Mononuclear cell (primary cell): ENCODE results near the gene GSTM3. TPM values are rescaled to one million over a fixed set of nuclear protein-coding genes. Genes with fewer than 3 reads are reported as not detected.
"Not testable (repeated sequence)": the region's sequence is repeated elsewhere in the genome, so short reads cannot be mapped to it uniquely, and the experiment has no call there.

Experiments
- H3K27me3 ChIP-seq: 2 replicates; pipeline ENCODE4 v1.6.0; 2011; ENCODE audit warnings: low read length, control low read depth; ENCODE audit not compliant: insufficient read depth
- H3K4me1 ChIP-seq: 2 replicates; pipeline ENCODE4 v1.5.1; 2011; ENCODE audit warnings: mild to moderate bottlenecking, low read length, control low read depth; ENCODE audit not compliant: insufficient read depth
- H3K4me3 ChIP-seq: 2 replicates; pipeline ENCODE4 v1.5.1; 2011; ENCODE audit warnings: mild to moderate bottlenecking, low read length, moderate library complexity
- H3K9me3 ChIP-seq: 2 replicates; pipeline ENCODE4 v1.5.1; 2011; ENCODE audit warnings: low read depth, mild to moderate bottlenecking, control low read depth, low read length
- total RNA-seq: library from RNA; depleted of rRNA; stranded (reverse); fragments of >200 nt; gene quantifications from one replicate; pipeline ENCODE4 v1.2.3, GENCODE V29; 2012

GSTM3 gene
- total RNA-seq, 1 donor, result 7.5 TPM

GRCh38 chr1:109768820-109769219 is 28.0 kb upstream of the GSTM3 start:
- H3K9me3 ChIP-seq, result no peaks in the 10 kb centered on the region
- no peak overlapping the region for H3K4me3 ChIP-seq
- peaks cover 1% of the 10 kb centered on the region for H3K4me1 ChIP-seq
- no peaks in the 10 kb centered on the region for H3K27me3 ChIP-seq

- no peaks in the 10 kb centered on the region for H3K9me3 ChIP-seq
- peaks cover 7% of the 10 kb centered on the region for H3K4me1 ChIP-seq
- no peaks in the 10 kb centered on the region for H3K27me3 ChIP-seq
- no peak overlapping the region for H3K4me3 ChIP-seq
Measured at GRCh38 chr1:109768335-109768650, 27.5 kb upstream of the GSTM3 start.

GRCh38 chr1:109767637-109768334 is 26.9 kb upstream of the GSTM3 start:
- H3K9me3 ChIP-seq, result no peaks in the 10 kb centered on the region
- H3K4me3 ChIP-seq, result no peak overlapping the region
- H3K4me1 ChIP-seq, result peaks cover 12% of the 10 kb centered on the region
- no peaks in the 10 kb centered on the region for H3K27me3 ChIP-seq

GRCh38 chr1:109766991-109767636 is 26.3 kb upstream of the GSTM3 start:
- not testable (repeated sequence) for H3K27me3 ChIP-seq, H3K4me3 ChIP-seq, H3K9me3 ChIP-seq
- peaks cover 14% of the 10 kb centered on the region for H3K4me1 ChIP-seq

GRCh38 chr1:109765896-109766615 is 25.2 kb upstream of the GSTM3 start:
- Histone ChIP-seq H3K9me3 (no peaks in the 10 kb centered on the region), H3K4me1 (peaks cover 14% of the 10 kb centered on the region), H3K4me3 (no peak overlapping the region), H3K27me3 (no peaks in the 10 kb centered on the region)

- no peaks in the 10 kb centered on the region for H3K27me3 ChIP-seq
- peaks cover 14% of the 10 kb centered on the region for H3K4me1 ChIP-seq
- no peak overlapping the region for H3K4me3 ChIP-seq
- no peaks in the 10 kb centered on the region for H3K9me3 ChIP-seq
Measured at GRCh38 chr1:109765483-109765815, 24.6 kb upstream of the GSTM3 start.

GRCh38 chr1:109764561-109765482 is 24.0 kb upstream of the GSTM3 start:
- Histone ChIP-seq H3K9me3 (no peaks in the 10 kb centered on the region), H3K4me1 (peaks cover 14% of the 10 kb centered on the region), H3K27me3 (no peaks in the 10 kb centered on the region), H3K4me3 (no peak overlapping the region)

- no peak within 1 kb of the TSS for H3K4me3 ChIP-seq
- H3K27me3 ChIP-seq, result no peaks in the 10 kb centered on the region
- H3K9me3 ChIP-seq, result no peaks in the 10 kb centered on the region
Measured at GRCh38 chr1:109763646-109764415, 23.0 kb upstream of the GSTM3 start, which contains the start of gene EPS8L3. EPS8L3 (minus strand) TSS chr1:109763923; CDS start chr1:109761749, 2,174 bp downstream.

GRCh38 chr1:109762821-109763645 is 22.2 kb upstream of the GSTM3 start:
- Histone ChIP-seq H3K9me3 (no peaks in the 10 kb centered on the region), H3K4me1 (peaks cover 14% of the 10 kb centered on the region), H3K27me3 (no peaks in the 10 kb centered on the region), H3K4me3 (no peak overlapping the region)

More at GRCh38 chr1:109763646-109764415, 23.0 kb upstream of the GSTM3 start, which contains the start of gene EPS8L3:
- peaks cover 14% of the 10 kb centered on the region for H3K4me1 ChIP-seq

GRCh38 chr1:109762039-109762585 is 21.3 kb upstream of the GSTM3 start:
- Histone ChIP-seq H3K9me3 (no peaks in the 10 kb centered on the region), H3K27me3 (no peaks in the 10 kb centered on the region), H3K4me3 (no peak overlapping the region), H3K4me1 (peaks cover 14% of the 10 kb centered on the region)

GRCh38 chr1:109761227-109762038 is 20.6 kb upstream of the GSTM3 start:
- no peaks in the 10 kb centered on the region for H3K9me3 ChIP-seq
- peaks cover 14% of the 10 kb centered on the region for H3K4me1 ChIP-seq
- no peak overlapping the region for H3K4me3 ChIP-seq
- no peaks in the 10 kb centered on the region for H3K27me3 ChIP-seq

GRCh38 chr1:109760581-109761226 is 19.9 kb upstream of the GSTM3 start:
- no peaks in the 10 kb centered on the region for H3K9me3 ChIP-seq
- H3K4me3 ChIP-seq, result no peak overlapping the region
- peaks cover 14% of the 10 kb centered on the region for H3K4me1 ChIP-seq
- H3K27me3 ChIP-seq, result no peaks in the 10 kb centered on the region
